ENCODE results near the gene KIF19.

KIF19 gene

GRCh38 chr17:74303305-74303704, 22.7 kb upstream of the KIF19 start:
- in situ Hi-C loops (cut with MboI; ENCODE audit: low sequenced_read_pairs), result no loop called here

- in situ Hi-C loops (cut with MboI; ENCODE audit: low sequenced_read_pairs), result no loop called here
Observed at GRCh38 chr17:74304184-74304583, 21.8 kb upstream of the KIF19 start.

GRCh38 chr17:74305865-74306654, 20.0 kb upstream of the KIF19 start:
- in situ Hi-C loops (cut with MboI; ENCODE audit: low sequenced_read_pairs), result no loop called here

- in situ Hi-C loops (cut with MboI; ENCODE audit: low sequenced_read_pairs), result no loop called here
Observed at GRCh38 chr17:74307984-74308773, 17.8 kb upstream of the KIF19 start.

GRCh38 chr17:74309902-74310301, 16.1 kb upstream of the KIF19 start:
- in situ Hi-C loops (cut with MboI; ENCODE audit: low sequenced_read_pairs), result no loop called here

GRCh38 chr17:74314877-74315276, 11.1 kb upstream of the KIF19 start:
- in situ Hi-C loops (cut with MboI; ENCODE audit: low sequenced_read_pairs), result no loop called here

- in situ Hi-C loops (cut with MboI; ENCODE audit: low sequenced_read_pairs), result no loop called here
Observed at GRCh38 chr17:74316220-74316619, 9.8 kb upstream of the KIF19 start.

- in situ Hi-C loops (cut with MboI; ENCODE audit: low sequenced_read_pairs), result no loop called here
Observed at GRCh38 chr17:74317071-74317470, 9.0 kb upstream of the KIF19 start.

- in situ Hi-C loops (cut with MboI; ENCODE audit: low sequenced_read_pairs), result no loop called here
Observed at GRCh38 chr17:74318391-74318790, 7.6 kb upstream of the KIF19 start.

GRCh38 chr17:74324521-74324920, 1.5 kb upstream of the KIF19 start:
- in situ Hi-C loops (cut with MboI; ENCODE audit: low sequenced_read_pairs), result no loop called here

- in situ Hi-C loops (cut with MboI; ENCODE audit: low sequenced_read_pairs), result no loop called here
Observed at GRCh38 chr17:74325376-74325742, 667 bp upstream of the KIF19 start.

- in situ Hi-C loops (cut with MboI; ENCODE audit: low sequenced_read_pairs), result no loop called here
Observed at GRCh38 chr17:74326506-74326905, 480 bp downstream of the KIF19 start.

- in situ Hi-C loops (cut with MboI; ENCODE audit: low sequenced_read_pairs), result no loop called here
Observed at GRCh38 chr17:74328487-74328886, 2.5 kb downstream of the KIF19 start.

- in situ Hi-C loops (cut with MboI; ENCODE audit: low sequenced_read_pairs), result no loop called here
Observed at GRCh38 chr17:74329378-74329777, 3.4 kb downstream of the KIF19 start.

GRCh38 chr17:74330446-74330845, 4.4 kb downstream of the KIF19 start:
- in situ Hi-C loops (cut with MboI; ENCODE audit: low sequenced_read_pairs), result no loop called here

- in situ Hi-C loops (cut with MboI; ENCODE audit: low sequenced_read_pairs), result no loop called here
Observed at GRCh38 chr17:74332017-74332650, 6.1 kb downstream of the KIF19 start.

- in situ Hi-C loops (cut with MboI; ENCODE audit: low sequenced_read_pairs), result no loop called here
Observed at GRCh38 chr17:74332763-74333283, 6.8 kb downstream of the KIF19 start.

GRCh38 chr17:74334393-74335039, 8.5 kb downstream of the KIF19 start:
- in situ Hi-C loops (cut with MboI; ENCODE audit: low sequenced_read_pairs), result no loop called here

- in situ Hi-C loops (cut with MboI; ENCODE audit: low sequenced_read_pairs), result no loop called here
Observed at GRCh38 chr17:74335529-74336062, 9.6 kb downstream of the KIF19 start.

- in situ Hi-C loops (cut with MboI; ENCODE audit: low sequenced_read_pairs), result no loop called here
Observed at GRCh38 chr17:74336307-74336706, 10.3 kb downstream of the KIF19 start.

Measured in hTERT RPE-1 (cell line).